Activated T-cell treated with anti-CD3 and anti-CD28 coated beads, Interleukin-2, amount 50 U/mL, for 4 hours (primary cell): Measurements from ENCODE around the gene CAMKK2. TPM values are rescaled to one million over a fixed set of nuclear protein-coding genes. Genes with fewer than 3 reads are reported as not detected.
"Not testable (repeated sequence)": the region's sequence is repeated elsewhere in the genome, so short reads cannot be mapped to it uniquely, and the experiment has no call there.

ENCODE experiments used
- ATAC-seq, 2 donors: fragments of 200-7000 bp; cut with Tn5 transposase; one replicate each; pipeline ENCODE4 v1.10.0; 2021
- DNase-seq: peaks from one replicate; pipeline ENCODE4 v3.0.0-alpha.2; 2020
- H3K27me3 Mint-ChIP-seq: one replicate; pipeline ENCODE4 v1.8.0; 2021; ENCODE audit warnings: low read depth, mixed read lengths
- H3K36me3 Mint-ChIP-seq: one replicate; pipeline ENCODE4 v1.8.0; 2022; ENCODE audit warnings: mixed read lengths; ENCODE audit not compliant: insufficient read depth
- H3K4me1 Mint-ChIP-seq: one replicate; pipeline ENCODE4 v1.8.0; 2021; ENCODE audit warnings: low read depth, mixed read lengths
- H3K4me3 Mint-ChIP-seq: one replicate; pipeline ENCODE4 v1.8.0; 2021; ENCODE audit warnings: mild to moderate bottlenecking, moderate library complexity, mixed read lengths
- H3K9me3 Mint-ChIP-seq: one replicate; pipeline ENCODE4 v1.8.0; 2021; ENCODE audit warnings: mixed read lengths
- total RNA-seq, 3 donors: library from RNA; stranded (reverse); gene quantifications; one replicate each; pipeline ENCODE4 v1.2.1, GENCODE V29; 2021

CAMKK2 gene
- total RNA-seq, 3 donors from 2014 or later, result 28.9 to 41.4 (median 39.3) TPM

DNA sequence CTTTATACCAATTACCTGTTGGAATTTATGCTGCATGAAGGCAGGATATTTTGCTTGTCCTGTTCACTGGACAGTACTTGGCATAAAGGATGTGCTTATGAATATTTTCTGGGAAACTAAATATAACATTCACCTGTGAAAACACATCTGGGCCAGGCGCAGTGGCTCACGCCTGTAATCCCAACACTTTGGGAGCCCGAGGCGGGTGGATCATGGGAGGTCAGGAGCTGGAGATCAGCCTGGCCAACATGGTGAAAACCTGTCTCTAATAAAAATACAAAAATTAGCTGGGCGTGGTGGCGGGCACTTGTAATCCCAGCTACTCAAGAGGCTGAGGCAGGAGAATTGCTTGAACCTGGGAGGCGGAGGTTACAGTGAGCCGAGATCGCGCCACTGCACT is 87.9 kb downstream of the CAMKK2 start:
- Mint-ChIP-seq H3K4me3 (peak overlapping the region; percentile 70), H3K4me1 (peaks cover 16% of the 10 kb centered on the region)
- not testable (repeated sequence) for H3K36me3 Mint-ChIP-seq, H3K9me3 Mint-ChIP-seq, ATAC-seq, H3K27me3 Mint-ChIP-seq, DNase-seq

DNA sequence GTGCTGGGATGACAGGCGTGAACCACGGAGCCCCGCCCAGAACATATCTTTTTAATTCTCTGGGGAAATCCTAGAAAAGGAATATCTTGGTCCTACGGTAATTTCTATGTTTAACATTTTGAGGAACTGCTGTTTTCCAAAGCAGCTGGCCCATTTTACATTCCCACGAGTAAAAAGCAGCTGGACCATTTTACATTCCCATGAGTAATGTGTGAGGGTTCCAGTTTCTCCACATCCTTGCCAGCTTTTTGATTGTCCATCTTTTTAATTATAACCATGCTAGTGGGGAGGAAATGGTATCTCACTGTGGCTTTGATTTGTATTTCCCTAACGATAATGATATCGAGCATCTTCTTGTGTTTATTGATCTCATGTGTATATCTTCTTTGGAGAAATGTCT is 91.0 kb downstream of the CAMKK2 start:
- ATAC-seq (no peak), DNase-seq (no peak)
- Mint-ChIP-seq H3K4me3 (no peak overlapping the region), H3K4me1 (peaks cover 5% of the 10 kb centered on the region), H3K27me3 (no peaks in the 10 kb centered on the region), H3K9me3 (no peaks in the 10 kb centered on the region), H3K36me3 (no peaks in the 10 kb centered on the region)

DNA sequence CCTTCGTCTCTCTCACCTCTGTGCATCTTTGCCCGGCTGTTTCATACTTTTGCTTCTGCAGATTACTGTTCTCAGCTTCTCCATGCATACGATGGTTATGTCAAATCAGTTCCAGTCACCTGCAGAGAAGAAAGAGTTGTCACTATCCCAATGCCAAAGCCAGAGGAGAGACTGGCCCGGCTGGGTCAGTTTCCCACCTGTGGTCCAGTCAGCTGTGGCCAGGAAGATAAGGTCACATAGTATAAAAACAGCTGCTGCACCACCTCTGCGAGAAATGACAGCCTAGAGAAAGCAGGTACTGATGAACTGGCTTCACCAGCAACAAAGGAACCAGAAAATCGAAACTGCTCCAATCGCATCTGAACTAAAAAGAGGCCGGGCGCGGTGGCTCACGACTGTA is 93.0 kb downstream of the CAMKK2 start:
- no peak overlapping the region for H3K4me3 Mint-ChIP-seq
- H3K4me1 Mint-ChIP-seq, result peaks cover 3% of the 10 kb centered on the region
- no peaks in the 10 kb centered on the region for H3K9me3 Mint-ChIP-seq
- DNase-seq (no peak), ATAC-seq (no peak)
- no peaks in the 10 kb centered on the region for H3K27me3 Mint-ChIP-seq
- H3K36me3 Mint-ChIP-seq, result no peaks in the 10 kb centered on the region

DNA sequence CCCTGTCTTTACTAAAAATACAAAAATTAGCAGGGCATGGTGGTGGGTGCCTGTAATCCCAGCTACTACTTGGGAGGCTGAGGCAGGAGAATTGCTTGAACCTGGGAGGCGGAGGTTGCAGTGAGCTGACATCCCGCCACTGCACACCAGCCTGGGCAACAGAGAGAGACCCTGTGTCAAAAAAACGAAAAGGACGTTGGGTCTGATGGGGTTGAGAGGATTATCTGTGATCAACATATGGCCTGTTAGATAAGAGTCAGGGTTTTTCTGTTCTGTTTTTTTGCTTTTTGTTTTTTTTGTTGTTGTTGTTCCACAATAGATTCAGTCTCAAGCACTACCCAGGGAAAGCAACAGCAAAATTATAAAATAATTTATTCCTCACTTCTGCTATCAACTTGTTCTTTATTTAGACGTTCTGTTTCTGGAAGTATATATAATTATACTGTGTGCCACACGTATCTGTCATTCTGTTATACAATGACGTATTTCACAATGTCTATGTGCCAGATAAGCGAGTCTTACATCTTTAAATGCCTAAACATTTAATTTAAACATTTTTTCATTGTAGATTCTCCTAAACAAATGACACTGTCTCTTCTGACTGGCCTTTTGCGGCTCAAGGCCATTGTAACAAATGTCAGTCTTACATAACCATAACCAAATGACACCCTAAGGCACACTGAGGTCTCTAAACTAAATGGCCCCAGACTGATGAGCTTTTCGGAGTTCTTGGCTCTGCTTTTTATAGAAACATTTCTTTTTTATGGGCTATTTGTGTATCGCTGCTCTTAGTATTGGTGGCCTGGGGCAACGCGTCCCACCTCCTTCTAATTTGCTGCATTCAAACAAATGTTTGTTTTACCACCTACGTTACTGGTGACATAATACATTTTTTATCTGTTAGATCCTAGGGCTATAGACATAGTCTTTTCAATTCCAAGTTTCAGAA is 93.8 kb downstream of the CAMKK2 start:
- no peak for DNase-seq
- no peaks in the 10 kb centered on the region for H3K9me3 Mint-ChIP-seq
- H3K27me3 Mint-ChIP-seq, result no peaks in the 10 kb centered on the region
- H3K4me1 Mint-ChIP-seq, result peaks cover 3% of the 10 kb centered on the region
- H3K36me3 Mint-ChIP-seq, result no peaks in the 10 kb centered on the region
- ATAC-seq, result no peak
- no peak overlapping the region for H3K4me3 Mint-ChIP-seq

DNA sequence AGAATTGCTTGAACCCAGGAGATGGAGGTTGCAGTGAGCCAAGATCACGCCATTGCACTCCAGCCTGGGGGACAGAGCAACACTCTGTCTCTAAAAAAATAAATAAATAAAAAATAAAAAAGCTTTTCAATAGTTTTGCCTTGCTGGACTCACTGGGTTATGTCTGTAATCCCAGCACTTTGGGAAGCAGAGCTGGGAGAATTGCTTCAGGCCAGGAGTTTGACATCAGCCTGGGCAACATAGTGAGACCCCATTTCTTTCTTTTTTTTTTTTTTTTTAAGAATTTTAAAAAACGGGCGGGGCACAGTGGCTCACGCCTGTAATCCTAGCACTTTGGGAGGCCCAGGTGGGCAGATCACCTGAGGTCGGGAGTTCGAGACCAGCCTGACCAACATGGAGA is 95.4 kb downstream of the CAMKK2 start:
- not testable (repeated sequence) for H3K4me3 Mint-ChIP-seq, H3K4me1 Mint-ChIP-seq, H3K9me3 Mint-ChIP-seq, H3K27me3 Mint-ChIP-seq, ATAC-seq, H3K36me3 Mint-ChIP-seq, DNase-seq

DNA sequence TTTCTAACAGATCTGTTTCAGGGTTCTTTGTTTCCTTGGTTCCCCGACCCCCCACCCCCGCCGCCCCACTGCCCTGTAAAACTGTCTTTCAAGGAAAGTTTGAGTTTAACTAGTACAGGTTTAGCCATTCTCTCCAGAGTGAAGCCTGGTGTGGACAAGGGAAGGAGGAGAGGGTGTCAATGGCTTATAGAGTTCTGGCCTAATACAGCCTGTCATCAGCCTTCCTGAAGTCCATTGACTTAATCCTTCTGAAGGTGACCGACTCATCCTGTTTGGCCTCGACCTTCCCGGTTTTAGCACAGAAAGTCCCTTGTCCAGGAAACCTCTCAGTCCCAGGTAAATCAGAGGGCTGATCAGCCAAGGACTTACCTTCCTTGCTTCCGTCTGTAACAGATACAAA is 97.6 kb downstream of the CAMKK2 start:
- ATAC-seq, result no peak

DNA sequence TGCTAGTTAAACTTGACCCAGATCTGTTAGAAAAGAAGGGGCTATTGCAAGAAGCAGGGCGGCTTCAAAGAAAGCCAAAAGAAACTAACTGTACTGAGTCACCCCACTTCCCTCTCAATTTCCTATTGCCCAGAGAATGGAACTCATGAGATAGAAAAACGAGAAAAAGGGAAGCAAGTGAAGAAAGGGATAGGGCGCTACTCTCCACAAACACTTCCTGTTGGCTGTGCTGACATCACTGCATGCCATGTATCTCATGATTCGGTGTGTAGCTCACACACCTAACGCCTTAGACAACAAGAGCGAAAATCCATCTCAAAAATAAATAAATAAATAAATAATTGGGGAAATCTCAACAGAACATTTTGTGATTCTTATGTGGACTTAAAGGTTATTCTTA is 99.6 kb downstream of the CAMKK2 start:
- ATAC-seq, result no peak
- Mint-ChIP-seq H3K4me3 (peak overlapping the region; percentile 31), H3K9me3 (no peaks in the 10 kb centered on the region), H3K36me3 (no peaks in the 10 kb centered on the region), H3K4me1 (peaks cover 4% of the 10 kb centered on the region), H3K27me3 (no peaks in the 10 kb centered on the region)
- no peak for DNase-seq

More for the DNA sequence above, 97.6 kb downstream of the CAMKK2 start:
- no peak for DNase-seq
- no peaks in the 10 kb centered on the region for H3K9me3 Mint-ChIP-seq
- H3K36me3 Mint-ChIP-seq, result no peaks in the 10 kb centered on the region
- H3K27me3 Mint-ChIP-seq, result no peaks in the 10 kb centered on the region
- H3K4me1 Mint-ChIP-seq, result peaks cover 4% of the 10 kb centered on the region
- no peak overlapping the region for H3K4me3 Mint-ChIP-seq

DNA sequence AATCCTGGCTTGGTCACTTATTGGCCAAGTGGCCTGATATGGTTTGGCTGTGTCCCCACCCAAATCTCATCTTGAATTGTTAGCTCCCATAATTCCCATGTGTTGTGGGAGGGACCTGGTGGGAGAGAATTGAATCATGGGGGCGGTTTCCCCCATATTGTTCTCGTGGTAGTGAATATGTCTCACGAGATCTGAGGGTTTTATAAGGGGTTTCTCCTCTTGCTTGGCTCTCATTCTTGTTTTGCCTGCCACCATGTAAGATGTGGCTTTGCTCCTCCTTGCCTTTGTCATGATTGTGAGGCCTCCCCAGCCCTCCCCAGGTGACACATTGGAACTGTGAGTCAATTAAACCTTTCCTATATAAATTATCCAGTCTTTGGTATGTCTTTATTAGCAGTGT is 105.4 kb downstream of the CAMKK2 start:
- peaks cover 3% of the 10 kb centered on the region for H3K36me3 Mint-ChIP-seq
- peaks cover 4% of the 10 kb centered on the region for H3K9me3 Mint-ChIP-seq
- peaks cover 1% of the 10 kb centered on the region for H3K4me1 Mint-ChIP-seq
- no peak for ATAC-seq
- no peak for DNase-seq
- no peaks in the 10 kb centered on the region for H3K27me3 Mint-ChIP-seq
- H3K4me3 Mint-ChIP-seq, result no peak overlapping the region

DNA sequence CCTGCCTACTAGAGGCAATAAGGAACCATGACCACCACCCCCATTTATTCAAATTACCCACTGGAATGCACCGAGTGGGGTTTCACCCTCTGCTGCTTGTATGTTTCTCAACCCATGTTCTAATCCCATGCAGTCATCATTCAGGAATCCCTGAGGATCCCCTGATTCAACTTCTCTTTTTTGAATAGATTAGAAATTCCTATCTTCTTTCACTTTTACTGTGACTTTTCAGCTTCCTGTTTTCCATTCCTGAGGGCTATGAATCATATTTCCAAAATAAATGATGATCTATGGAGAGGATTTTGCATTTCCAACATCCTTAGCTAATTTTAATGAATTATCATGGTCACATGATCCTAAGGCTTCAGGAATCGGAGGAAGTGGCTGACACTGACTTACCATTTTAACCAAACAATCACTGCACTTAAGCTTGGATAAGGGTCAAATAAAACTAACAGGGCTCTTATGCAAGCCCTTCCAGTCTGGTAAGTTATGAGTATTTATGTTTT is 105.9 kb downstream of the CAMKK2 start:
- Mint-ChIP-seq H3K27me3 (no peaks in the 10 kb centered on the region), H3K9me3 (peaks cover 4% of the 10 kb centered on the region), H3K4me1 (peaks cover 1% of the 10 kb centered on the region), H3K4me3 (no peak overlapping the region), H3K36me3 (peaks cover 3% of the 10 kb centered on the region)
- no peak for ATAC-seq
- DNase-seq, result no peak

DNA sequence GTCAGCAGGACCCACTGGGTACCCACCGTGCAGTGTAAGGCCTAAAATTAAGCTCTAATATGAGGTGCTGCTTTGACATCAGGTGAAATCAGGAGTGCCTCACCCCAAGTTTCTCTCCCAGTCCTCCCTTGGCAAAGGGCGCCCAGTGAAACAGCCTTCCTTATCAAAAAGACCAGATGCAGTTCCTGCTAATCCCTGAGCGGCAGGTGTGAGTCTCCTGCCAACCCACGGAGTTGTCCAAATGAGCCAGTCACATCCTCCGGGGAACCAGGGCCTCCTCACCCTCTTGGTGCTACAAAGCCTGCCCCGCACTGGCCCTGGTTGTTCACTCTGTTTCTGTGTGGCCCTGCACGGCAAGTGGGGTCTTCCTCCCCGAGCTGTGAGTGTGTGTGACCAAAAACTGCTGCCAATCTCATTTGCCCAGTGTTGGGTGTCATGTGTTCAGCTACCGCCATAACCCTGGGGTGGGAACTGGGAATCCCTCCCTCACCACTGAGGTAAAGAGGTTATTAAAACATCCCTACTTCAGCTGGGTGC is 106.8 kb downstream of the CAMKK2 start:
- no peak for ATAC-seq
- Mint-ChIP-seq H3K4me1 (peaks cover 1% of the 10 kb centered on the region), H3K4me3 (no peak overlapping the region), H3K36me3 (peaks cover 3% of the 10 kb centered on the region), H3K9me3 (peaks cover 4% of the 10 kb centered on the region), H3K27me3 (no peaks in the 10 kb centered on the region)
- DNase-seq, result no peak

DNA sequence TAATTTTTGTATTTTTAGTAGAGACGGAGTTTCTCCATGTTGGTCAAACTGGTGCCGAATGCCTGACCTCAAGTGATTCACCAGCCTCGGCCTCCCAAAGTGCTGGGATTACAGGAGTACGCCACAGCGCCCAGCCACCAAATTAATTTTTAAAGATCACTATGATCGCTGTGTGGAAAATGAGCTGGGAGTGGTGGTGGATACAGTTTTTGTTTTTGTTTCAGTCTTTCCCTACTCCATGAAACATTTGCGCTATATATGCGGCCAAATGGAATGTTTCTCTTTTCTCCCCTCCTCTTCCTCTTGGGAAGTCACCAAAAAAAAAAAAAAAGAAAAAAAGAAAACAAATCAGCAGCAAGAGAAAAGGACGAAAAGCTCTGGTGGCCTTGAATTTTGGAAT is 107.4 kb downstream of the CAMKK2 start:
- DNase-seq, result no peak
- Mint-ChIP-seq H3K4me1 (peaks cover 1% of the 10 kb centered on the region), H3K36me3 (peaks cover 3% of the 10 kb centered on the region), H3K27me3 (no peaks in the 10 kb centered on the region), H3K9me3 (peaks cover 4% of the 10 kb centered on the region), H3K4me3 (no peak overlapping the region)
- ATAC-seq, result no peak

DNA sequence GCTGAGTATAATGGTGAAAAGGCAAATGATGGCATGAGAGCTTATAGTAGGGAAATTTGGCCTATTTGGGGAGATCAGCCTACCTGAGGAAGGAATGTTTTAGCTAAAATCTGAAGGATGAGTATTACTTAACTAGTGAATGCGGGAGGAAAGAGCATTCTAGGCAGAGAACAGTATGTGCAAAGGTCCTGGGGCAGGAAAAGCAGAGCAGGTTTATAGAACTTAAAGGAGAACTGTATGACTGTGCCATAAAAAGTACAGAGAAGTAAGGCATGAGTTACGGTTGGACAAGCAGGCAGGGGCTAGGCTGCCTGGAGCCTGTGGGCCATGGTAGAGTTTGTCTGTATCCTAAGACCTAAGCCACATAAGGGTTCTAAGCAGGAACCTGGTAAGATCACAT is 108.3 kb downstream of the CAMKK2 start:
- Mint-ChIP-seq H3K9me3 (peaks cover 4% of the 10 kb centered on the region), H3K36me3 (peaks cover 3% of the 10 kb centered on the region), H3K27me3 (no peaks in the 10 kb centered on the region), H3K4me3 (no peak overlapping the region), H3K4me1 (peaks cover 1% of the 10 kb centered on the region)
- ATAC-seq (no peak), DNase-seq (no peak)
